GM12891 (cell line): ENCODE data around the gene ZNF783. TPM values are rescaled to one million over a fixed set of nuclear protein-coding genes. Genes with fewer than 3 reads are reported as not detected.

Source experiments
- DNase-seq: peaks from one replicate; pipeline ENCODE4 v3.0.0; 2011; ENCODE audit warnings: low spot score; ENCODE audit not compliant: insufficient read length
- FAIRE-seq: peaks from 2 replicates; lab custom pipeline; 2011; peaks lifted over from hg19 to GRCh38; lab: Jason Lieb, UNC
- PAX5 ChIP-seq: IDR thresholded peaks from 2 replicates; pipeline ENCODE4 v1.6.1; 2011; ENCODE audit warnings: low read length, moderate library complexity, mild to moderate bottlenecking; ENCODE audit not compliant: insufficient read depth, severe bottlenecking
- POLR2A ChIP-seq: IDR thresholded peaks from 2 replicates; pipeline ENCODE4 v1.6.1; 2011; ENCODE audit warnings: low read depth, low read length, control low read depth
- POLR2AphosphoS5 ChIP-seq: IDR thresholded peaks from 2 replicates; pipeline ENCODE4 v1.6.1; 2011; ENCODE audit warnings: low read depth, low read length, control low read depth
- POU2F2 ChIP-seq: IDR thresholded peaks from 2 replicates; pipeline ENCODE4 v1.6.1; 2011; ENCODE audit warnings: low read depth, mild to moderate bottlenecking, control low read depth, low read length, moderate library complexity
- SPI1 ChIP-seq: IDR thresholded peaks from 2 replicates; pipeline ENCODE4 v1.6.1; 2011; ENCODE audit warnings: low read depth, low read length, control low read depth
- TAF1 ChIP-seq: IDR thresholded peaks from 2 replicates; pipeline ENCODE4 v1.6.1; 2011; ENCODE audit warnings: low read depth, low read length, control low read depth
- polyA plus RNA-seq: library from polyadenylated mRNA; unstranded; fragments of >200 nt; gene quantifications from one replicate; pipeline ENCODE4 v1.2.1, GENCODE V29; 2012; ENCODE audit warnings: low read depth, missing spikeins, inconsistent platforms; ENCODE audit not compliant: missing spikeins

ZNF783 gene
- 4.2 TPM for polyA plus RNA-seq

- FAIRE-seq = peak; percentile 86
- peak; percentile 89 for DNase-seq
- TF ChIP-seq POLR2A = 0 out of 2 replicates have a peak, but pooled peaks have one; percentile 12
- TF ChIP-seq POLR2AphosphoS5 = no peak
Measured at GRCh38 chr7:149261829-149262617, at the start of gene ZNF783. ZNF783 (plus strand) TSS chr7:149262196; CDS start chr7:149262334, 138 bp downstream.

- FAIRE-seq = no peak
- no peak for DNase-seq
- TF ChIP-seq POLR2AphosphoS5 = no peak
Measured at GRCh38 chr7:149214020-149214720, 47.8 kb upstream of the ZNF783 start.

- DNase-seq (no peak), FAIRE-seq (no peak)
- TF ChIP-seq PAX5 (no peak), TAF1 (no peak), POLR2A (no peak), POU2F2 (no peak), SPI1 (no peak), POLR2AphosphoS5 (no peak)
Measured at GRCh38 chr7:149216402-149216801, 45.6 kb upstream of the ZNF783 start.

GRCh38 chr7:149217570-149217969, 44.4 kb upstream of the ZNF783 start:
- DNase-seq (no peak), FAIRE-seq (no peak)
- TF ChIP-seq POLR2A (no peak), POU2F2 (no peak), PAX5 (no peak), POLR2AphosphoS5 (no peak), TAF1 (no peak), SPI1 (no peak)

- TF ChIP-seq POU2F2 (no peak), PAX5 (no peak), SPI1 (no peak), POLR2A (no peak), POLR2AphosphoS5 (no peak), TAF1 (no peak)
- DNase-seq (no peak), FAIRE-seq (no peak)
Measured at GRCh38 chr7:149218469-149219420, 43.3 kb upstream of the ZNF783 start.

GRCh38 chr7:149220534-149220933, 41.5 kb upstream of the ZNF783 start:
- no peak for DNase-seq
- FAIRE-seq = no peak
- TF ChIP-seq TAF1 = no peak
- TF ChIP-seq POLR2A = no peak
- no peak for TF ChIP-seq PAX5
- TF ChIP-seq POLR2AphosphoS5 = no peak
- no peak for TF ChIP-seq SPI1
- TF ChIP-seq POU2F2 = no peak

- FAIRE-seq (no peak), DNase-seq (no peak)
- TF ChIP-seq POLR2A (no peak), POU2F2 (no peak), POLR2AphosphoS5 (no peak), SPI1 (no peak), TAF1 (no peak), PAX5 (no peak)
Measured at GRCh38 chr7:149223176-149223575, 38.8 kb upstream of the ZNF783 start.

GRCh38 chr7:149223761-149224160, 38.2 kb upstream of the ZNF783 start:
- no peak for DNase-seq
- TF ChIP-seq POU2F2 (no peak), PAX5 (no peak), TAF1 (no peak), POLR2AphosphoS5 (no peak), POLR2A (no peak), SPI1 (no peak)
- no peak for FAIRE-seq

- FAIRE-seq = no peak
- no peak for DNase-seq
- no peak for TF ChIP-seq TAF1
- no peak for TF ChIP-seq POU2F2
- TF ChIP-seq POLR2AphosphoS5 = no peak
- no peak for TF ChIP-seq PAX5
- TF ChIP-seq SPI1 = no peak
- no peak for TF ChIP-seq POLR2A
Measured at GRCh38 chr7:149224352-149224751, 37.6 kb upstream of the ZNF783 start.
